Adrenal gland (tissue), 5 donors: Measurements from ENCODE around the gene ATXN1.

Experiments
- CTCF ChIP-seq, 6 experiments: fragments of 450-650 bp in 4 of 6; fragments of 200-600 bp in 2 of 6; sonication (generic) in 1 of 6; IDR thresholded peaks; 1 replicate in 5 of 6; 2 replicates in 1 of 6; pipeline versions ENCODE4 v1.5.1 to v1.8.0; 2016 to 2021; ENCODE audit warnings: antibody characterized with exemption in 6 of 6, mild to moderate bottlenecking in 2 of 6, moderate library complexity in 1 of 6
- POLR2A ChIP-seq, 2 donors: fragments of 450-650 bp; IDR thresholded peaks; one replicate each; pipeline ENCODE4 v1.6.1; 2017; ENCODE audit warnings: antibody characterized with exemption in 2 of 2, mild to moderate bottlenecking in 2 of 2, moderate library complexity in 1 of 2
- donor health status: DM: no; HTN: no; CAD: no.

GRCh38 chr6:16335176-16335575 is 426.1 kb downstream of the ATXN1 start:
- TF ChIP-seq POLR2A (IDR thresholded peaks at IDR 0.05), result no peak
- no peak for TF ChIP-seq CTCF (IDR thresholded peaks at IDR 0.05)
